ENCODE data around the gene REPS1.

DNA sequence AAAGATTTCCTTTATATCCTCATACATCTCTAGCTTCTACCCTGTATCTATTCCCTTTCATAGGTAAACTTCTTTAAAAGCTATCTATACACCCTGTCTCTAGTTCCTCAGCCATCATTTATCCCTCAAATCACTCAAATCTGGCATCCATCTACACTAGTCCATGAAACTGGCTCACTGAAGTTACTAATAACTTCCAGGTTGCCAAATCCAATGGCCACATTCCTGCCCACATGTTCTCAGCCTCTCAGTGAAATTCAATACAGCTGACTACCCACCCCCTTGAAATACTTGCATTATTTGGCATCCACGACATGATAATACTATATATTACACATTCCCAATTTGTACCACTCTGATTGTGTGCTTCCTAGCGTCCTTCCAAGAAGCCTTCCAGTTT lies 8.7 kb downstream of the REPS1 start:
- TF ChIP-seq GATA2 (IDR thresholded peaks at IDR 0.05; ENCODE audit: low read depth, low read length) = no peak
- no peak for TF ChIP-seq GATA3 (IDR thresholded peaks at IDR 0.05; ENCODE audit: low read depth, low read length)

All from SH-SY5Y (cell line).